Measurements from ENCODE around the gene SWT1.
"Not testable (repeated sequence)": the region's sequence is repeated elsewhere in the genome, so short reads cannot be mapped to it uniquely, and the experiment has no call there.

- TF ChIP-seq POLR2A, CTCF (IDR thresholded peaks at IDR 0.05): not testable (repeated sequence)
Measured at GRCh38 chr1:185252404-185252803, 95.4 kb downstream of the SWT1 start.
